Measurements from ENCODE around the gene ELL3.
"Not testable (repeated sequence)": the region's sequence is repeated elsewhere in the genome, so short reads cannot be mapped to it uniquely, and the experiment has no call there.

The ELL3 gene, protein sequence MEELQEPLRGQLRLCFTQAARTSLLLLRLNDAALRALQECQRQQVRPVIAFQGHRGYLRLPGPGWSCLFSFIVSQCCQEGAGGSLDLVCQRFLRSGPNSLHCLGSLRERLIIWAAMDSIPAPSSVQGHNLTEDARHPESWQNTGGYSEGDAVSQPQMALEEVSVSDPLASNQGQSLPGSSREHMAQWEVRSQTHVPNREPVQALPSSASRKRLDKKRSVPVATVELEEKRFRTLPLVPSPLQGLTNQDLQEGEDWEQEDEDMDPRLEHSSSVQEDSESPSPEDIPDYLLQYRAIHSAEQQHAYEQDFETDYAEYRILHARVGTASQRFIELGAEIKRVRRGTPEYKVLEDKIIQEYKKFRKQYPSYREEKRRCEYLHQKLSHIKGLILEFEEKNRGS

GRCh38 chr15:43776718-43777266 is at the start of gene ELL3:
ELL3 (minus strand) TSS chr15:43776966; CDS start chr15:43776901, 65 bp downstream.
- peak; percentile 57 for DNase-seq (ENCODE audit: low read depth)
- TF ChIP-seq, protein P1, sequence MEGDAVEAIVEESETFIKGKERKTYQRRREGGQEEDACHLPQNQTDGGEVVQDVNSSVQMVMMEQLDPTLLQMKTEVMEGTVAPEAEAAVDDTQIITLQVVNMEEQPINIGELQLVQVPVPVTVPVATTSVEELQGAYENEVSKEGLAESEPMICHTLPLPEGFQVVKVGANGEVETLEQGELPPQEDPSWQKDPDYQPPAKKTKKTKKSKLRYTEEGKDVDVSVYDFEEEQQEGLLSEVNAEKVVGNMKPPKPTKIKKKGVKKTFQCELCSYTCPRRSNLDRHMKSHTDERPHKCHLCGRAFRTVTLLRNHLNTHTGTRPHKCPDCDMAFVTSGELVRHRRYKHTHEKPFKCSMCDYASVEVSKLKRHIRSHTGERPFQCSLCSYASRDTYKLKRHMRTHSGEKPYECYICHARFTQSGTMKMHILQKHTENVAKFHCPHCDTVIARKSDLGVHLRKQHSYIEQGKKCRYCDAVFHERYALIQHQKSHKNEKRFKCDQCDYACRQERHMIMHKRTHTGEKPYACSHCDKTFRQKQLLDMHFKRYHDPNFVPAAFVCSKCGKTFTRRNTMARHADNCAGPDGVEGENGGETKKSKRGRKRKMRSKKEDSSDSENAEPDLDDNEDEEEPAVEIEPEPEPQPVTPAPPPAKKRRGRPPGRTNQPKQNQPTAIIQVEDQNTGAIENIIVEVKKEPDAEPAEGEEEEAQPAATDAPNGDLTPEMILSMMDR (conservative IDR thresholded peaks at IDR 0.05; ENCODE audit: low read length), result no peak
- peak within 1 kb of the TSS; percentile 82 for H3K4me3 ChIP-seq (ENCODE audit: low read length)

- H3K4me3 ChIP-seq (ENCODE audit: low read length), result peak overlapping the region; percentile 73
- TF ChIP-seq, protein P1 (conservative IDR thresholded peaks at IDR 0.05; ENCODE audit: low read length), result no peak
- no peak for DNase-seq (ENCODE audit: low read depth)
These were observed 49.3 kb upstream of the ELL3 start for GRCh38 chr15:43826029-43826507.

DNA sequence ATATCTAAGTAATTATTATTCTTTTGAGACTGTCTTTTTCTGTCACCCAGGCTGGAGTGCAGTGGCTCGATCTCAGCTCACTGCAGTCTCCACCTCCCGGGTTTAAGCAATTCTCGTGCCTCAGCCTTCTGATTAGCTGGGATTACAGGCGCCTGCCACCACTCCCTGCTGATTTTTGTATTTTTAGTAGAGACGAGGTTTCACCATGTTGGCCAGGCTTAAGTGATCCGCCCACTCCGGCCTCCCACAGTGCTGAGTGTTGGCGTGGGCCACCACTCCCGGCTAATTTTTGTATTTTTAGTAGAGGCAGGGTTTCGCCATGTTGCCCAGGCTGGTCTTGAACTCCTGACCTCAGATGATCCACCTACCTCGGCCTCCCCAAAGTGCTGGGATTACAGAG is 48.5 kb upstream of the ELL3 start:
- H3K4me3 ChIP-seq (ENCODE audit: low read length); DNase-seq (ENCODE audit: low read depth): not testable (repeated sequence)

GRCh38 chr15:43824302-43825246 is 47.8 kb upstream of the ELL3 start, which contains the start of gene MFAP1:
MFAP1 (minus strand) TSS chr15:43824690; CDS start chr15:43824569, 121 bp downstream.
- DNase-seq (ENCODE audit: low read depth), result peak; percentile 97
- peak within 1 kb of the TSS; percentile 94 for H3K4me3 ChIP-seq (ENCODE audit: low read length)
- TF ChIP-seq, protein P1 (conservative IDR thresholded peaks at IDR 0.05; ENCODE audit: low read length), result no peak

- TF ChIP-seq, protein P1 (conservative IDR thresholded peaks at IDR 0.05; ENCODE audit: low read length), result no peak
- DNase-seq (ENCODE audit: low read depth), result no peak
- no peak overlapping the region for H3K4me3 ChIP-seq (ENCODE audit: low read length)
These were observed 44.7 kb upstream of the ELL3 start for GRCh38 chr15:43821505-43821904.

DNA sequence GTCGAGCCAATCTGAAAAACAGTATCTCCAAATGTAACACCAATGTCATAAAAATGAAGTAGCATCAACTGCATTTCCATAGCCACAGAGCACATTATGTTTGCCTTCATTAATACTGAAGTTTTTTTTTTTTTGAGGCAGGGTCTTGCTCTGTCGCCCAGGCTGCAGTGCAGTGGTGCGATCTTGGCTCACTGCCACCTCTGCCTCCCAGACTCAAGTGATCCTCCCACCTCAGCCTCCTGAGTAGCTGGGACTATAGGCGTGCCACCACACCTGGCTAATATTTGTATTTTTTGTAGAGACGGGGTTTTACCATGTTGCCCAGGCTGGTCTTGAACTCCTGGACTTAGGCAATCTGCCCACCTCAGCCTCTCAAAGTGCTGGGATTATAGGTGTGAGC is 38.3 kb upstream of the ELL3 start:
- DNase-seq (ENCODE audit: low read depth); H3K4me3 ChIP-seq (ENCODE audit: low read length): not testable (repeated sequence)

- H3K4me3 ChIP-seq (ENCODE audit: low read length), result no peak overlapping the region
- no peak for DNase-seq (ENCODE audit: low read depth)
- TF ChIP-seq, protein P1 (conservative IDR thresholded peaks at IDR 0.05; ENCODE audit: low read length), result no peak
These were observed 32.4 kb upstream of the ELL3 start for GRCh38 chr15:43808960-43809678.

Data from AG10803 (cell line).